Naive thymus-derived CD4-positive, alpha-beta T cell (primary cell): ENCODE data around the gene FBXL17. TPM values are rescaled to one million over a fixed set of nuclear protein-coding genes. Genes with fewer than 3 reads are reported as not detected.

Experiments
- ATAC-seq: fragments of 150-1000 bp; cut with Tn5 transposase; 2 replicates; pipeline ENCODE4 v1.10.0; 2021; ENCODE audit warnings: mild to moderate bottlenecking, moderate library complexity
- CTCF ChIA-PET: fragments of 350-600 bp; sonication (Branson Sonifier 250); formaldehyde crosslinking; loops from one replicate; lab custom pipeline; 2021; ENCODE audit warnings: antibody characterized with exemption; lab: Charles Lee
- POLR2A ChIA-PET: fragments of 350-600 bp; sonication (Branson Sonifier 250); formaldehyde crosslinking; loops from one replicate; lab custom pipeline; 2021; ENCODE audit warnings: antibody characterized with exemption, inconsistent platforms; lab: Charles Lee
- DNase-seq, 9 donors: peaks; one replicate each; pipeline versions ENCODE4 v3.0.0 to v3.0.0-alpha.2; 2020 to 2022; ENCODE audit warnings: mixed read lengths in 1 of 9
- H3K27ac ChIP-seq: one replicate; pipeline ENCODE4 v1.7.0; 2013; ENCODE audit warnings: mild to moderate bottlenecking, low read depth, low read length, moderate library complexity
- H3K27me3 ChIP-seq, 2 donors: one replicate each; pipeline ENCODE4 v1.7.0; 2013; ENCODE audit warnings: low read length in 2 of 2, mild to moderate bottlenecking in 2 of 2, moderate library complexity in 2 of 2; ENCODE audit not compliant: control insufficient read depth in 2 of 2, insufficient read depth in 2 of 2
- H3K36me3 ChIP-seq, 3 experiments: 1 replicate in 2 of 3; 2 replicates in 1 of 3; pipeline ENCODE4 v1.7.0; 2013; ENCODE audit warnings: low read length in 3 of 3, mild to moderate bottlenecking in 3 of 3, moderate library complexity in 1 of 3; ENCODE audit not compliant: insufficient read depth in 3 of 3, control insufficient read depth in 2 of 3
- H3K4me1 ChIP-seq, 2 donors: one replicate each; pipeline ENCODE4 v1.7.0; 2013; ENCODE audit warnings: low read length in 2 of 2, mild to moderate bottlenecking in 2 of 2, moderate library complexity in 1 of 2; ENCODE audit not compliant: control insufficient read depth in 2 of 2, insufficient read depth in 2 of 2
- H3K4me3 ChIP-seq: 2 replicates; pipeline ENCODE4 v1.7.0; 2013; ENCODE audit warnings: mild to moderate bottlenecking, low read length
- H3K9me3 ChIP-seq, 3 experiments: 1 replicate in 2 of 3; 2 replicates in 1 of 3; pipeline ENCODE4 v1.7.0; 2013; ENCODE audit warnings: low read length in 3 of 3; ENCODE audit not compliant: control insufficient read depth in 2 of 3
- H3K27ac Mint-ChIP-seq, 9 donors: one replicate each; pipeline ENCODE4 v1.8.0; 2020 to 2022; ENCODE audit warnings: mixed read lengths in 9 of 9, mild to moderate bottlenecking in 8 of 9, moderate library complexity in 5 of 9, inconsistent platforms in 2 of 9
- H3K27me3 Mint-ChIP-seq, 5 donors: one replicate each; pipeline ENCODE4 v1.8.0; 2021 to 2022; ENCODE audit warnings: mixed read lengths in 5 of 5, mild to moderate bottlenecking in 1 of 5
- H3K36me3 Mint-ChIP-seq, 5 donors: one replicate each; pipeline ENCODE4 v1.8.0; 2020 to 2022; ENCODE audit warnings: mixed read lengths in 5 of 5, mild to moderate bottlenecking in 3 of 5, inconsistent platforms in 1 of 5
- H3K4me1 Mint-ChIP-seq, 7 donors: one replicate each; pipeline ENCODE4 v1.8.0; 2020 to 2022; ENCODE audit warnings: mixed read lengths in 7 of 7, mild to moderate bottlenecking in 3 of 7, inconsistent platforms in 1 of 7
- H3K4me3 Mint-ChIP-seq, 10 donors: one replicate each; pipeline ENCODE4 v1.8.0; 2020 to 2022; ENCODE audit warnings: mild to moderate bottlenecking in 10 of 10, mixed read lengths in 10 of 10, moderate library complexity in 6 of 10, inconsistent platforms in 2 of 10
- H3K9me3 Mint-ChIP-seq, 11 donors: one replicate each; pipeline ENCODE4 v1.8.0; 2020 to 2022; ENCODE audit warnings: mixed read lengths in 11 of 11, mild to moderate bottlenecking in 4 of 11, inconsistent platforms in 1 of 11, moderate library complexity in 1 of 11
- intact Hi-C, 2 donors: fragments of 100-400 bp; cut with micrococcal nuclease; formaldehyde crosslinking; loops; one replicate each; pipeline ENCODE4 v1.15.1; 2023
- polyA plus RNA-seq, 2 donors: library from polyadenylated mRNA; unstranded; fragments of 300-500 nt; fragmentation: Illumina TruSeq; gene quantifications; one replicate each; pipeline ENCODE4 v1.2.3, GENCODE V29; 2021
- total RNA-seq, 6 experiments: library from RNA in 5 of 6; stranded (reverse) in 5 of 6; gene quantifications; 1 replicate in 5 of 6; 2 replicates in 1 of 6; pipeline ENCODE4 v1.2.3 and lab custom pipeline; 2021 to 2026

FBXL17 gene
- total and polyA plus RNA-seq, 7 experiments from 2014 or later, result 4.4 to 28.4 (median 19.6) TPM

GRCh38 chr5:107884871-107885270 is 497.0 kb downstream of the FBXL17 start:
- Histone ChIP-seq H3K36me3 (no peaks in the 10 kb centered on the region), H3K27me3 (no peaks in the 10 kb centered on the region), H3K4me3 (no peak overlapping the region), H3K27ac (no peak overlapping the region), H3K9me3 (no peaks in the 10 kb centered on the region), H3K4me1 (no peaks in the 10 kb centered on the region)
- H3K4me1 Mint-ChIP-seq, result peaks cover 0 to 36% (median 23%) of the 10 kb centered on the region in 7 donors
- ChIA-PET CTCF (interaction anchor here (0.6 kb wide), 1 partner anchor 618 kb away, joined by 3 read pairs; no protein-coding TSS in a partner anchor), POLR2A (no interaction called here)
- ATAC-seq (no peak), DNase-seq (no peak)
- H3K4me3 Mint-ChIP-seq, result no peak overlapping the region
- H3K27me3 Mint-ChIP-seq, result no peaks in the 10 kb centered on the region
- peaks cover 4 to 35% (median 10%) of the 10 kb centered on the region in 5 donors for H3K36me3 Mint-ChIP-seq
- intact Hi-C loops, result no loop called here
- H3K27ac Mint-ChIP-seq, result no peak overlapping the region
- peaks cover 0 to 4% (median 0%) of the 10 kb centered on the region in 11 donors for H3K9me3 Mint-ChIP-seq

GRCh38 chr5:107878661-107879060 is 503.2 kb downstream of the FBXL17 start:
- no peaks in the 10 kb centered on the region for H3K4me1 ChIP-seq

GRCh38 chr5:107876906-107877305 is 505.0 kb downstream of the FBXL17 start:
- Mint-ChIP-seq H3K36me3 (peaks cover 2 to 55% (median 16%) of the 10 kb centered on the region in 5 donors), H3K27ac (no peak overlapping the region), H3K4me1 (peaks cover 0 to 5% (median 3%) of the 10 kb centered on the region in 7 donors), H3K4me3 (no peak overlapping the region), H3K27me3 (no peaks in the 10 kb centered on the region), H3K9me3 (peaks cover 0 to 3% (median 0%) of the 10 kb centered on the region in 11 donors)
- POLR2A ChIA-PET, result no interaction called here
- H3K36me3 ChIP-seq, result no peaks in the 10 kb centered on the region
- intact Hi-C loops, result no loop called here
- CTCF ChIA-PET, result no interaction called here
- H3K27ac ChIP-seq, result no peak overlapping the region
- no peak for DNase-seq
- no peaks in the 10 kb centered on the region for H3K27me3 ChIP-seq
- H3K4me1 ChIP-seq, result no peaks in the 10 kb centered on the region
- no peak for ATAC-seq
- no peaks in the 10 kb centered on the region for H3K9me3 ChIP-seq
- no peak overlapping the region for H3K4me3 ChIP-seq

More at GRCh38 chr5:107878661-107879060, 503.2 kb downstream of the FBXL17 start:
- H3K4me3 ChIP-seq, result no peak overlapping the region
- ATAC-seq (no peak), DNase-seq (no peak)
- ChIA-PET CTCF (interaction anchor here (0.6 kb wide), 1 partner anchor 1025 kb away, joined by 3 read pairs; no protein-coding TSS in a partner anchor), POLR2A (no interaction called here)
- peaks cover 0 to 1% (median 0%) of the 10 kb centered on the region in 11 donors for H3K9me3 Mint-ChIP-seq
- no peaks in the 10 kb centered on the region for H3K27me3 Mint-ChIP-seq
- peaks cover 2 to 56% (median 10%) of the 10 kb centered on the region in 5 donors for H3K36me3 Mint-ChIP-seq
- intact Hi-C loops, result no loop called here
- H3K36me3 ChIP-seq, result no peaks in the 10 kb centered on the region
- H3K4me3 Mint-ChIP-seq, result no peak overlapping the region
- peaks cover 0 to 4% (median 0%) of the 10 kb centered on the region in 7 donors for H3K4me1 Mint-ChIP-seq
- no peaks in the 10 kb centered on the region for H3K9me3 ChIP-seq
- no peaks in the 10 kb centered on the region for H3K27me3 ChIP-seq
- H3K27ac Mint-ChIP-seq, result no peak overlapping the region
- no peak overlapping the region for H3K27ac ChIP-seq

- no peak overlapping the region for H3K4me3 Mint-ChIP-seq
- ATAC-seq, result no peak
- no peak overlapping the region for H3K27ac ChIP-seq
Observed at GRCh38 chr5:107876261-107876660, 505.6 kb downstream of the FBXL17 start.

GRCh38 chr5:107875833-107876232 is 506.1 kb downstream of the FBXL17 start:
- ChIA-PET CTCF (no interaction called here), POLR2A (no interaction called here)
- Mint-ChIP-seq H3K4me3 (no peak overlapping the region), H3K27me3 (no peaks in the 10 kb centered on the region), H3K27ac (no peak overlapping the region), H3K4me1 (peaks cover 0 to 5% (median 3%) of the 10 kb centered on the region in 7 donors), H3K9me3 (peaks cover 0 to 3% (median 0%) of the 10 kb centered on the region in 11 donors), H3K36me3 (peaks cover 0 to 51% (median 7%) of the 10 kb centered on the region in 5 donors)
- H3K27ac ChIP-seq, result no peak overlapping the region
- H3K9me3 ChIP-seq, result no peaks in the 10 kb centered on the region
- no peaks in the 10 kb centered on the region for H3K36me3 ChIP-seq
- no peak overlapping the region for H3K4me3 ChIP-seq
- H3K4me1 ChIP-seq, result no peaks in the 10 kb centered on the region
- intact Hi-C loops, result no loop called here
- no peak for ATAC-seq
- no peak for DNase-seq
- no peaks in the 10 kb centered on the region for H3K27me3 ChIP-seq

More at GRCh38 chr5:107876261-107876660, 505.6 kb downstream of the FBXL17 start:
- no peak for DNase-seq
- no peak overlapping the region for H3K4me3 ChIP-seq
- H3K9me3 Mint-ChIP-seq, result peaks cover 0 to 3% (median 0%) of the 10 kb centered on the region in 11 donors
- intact Hi-C loops, result no loop called here
- no peaks in the 10 kb centered on the region for H3K36me3 ChIP-seq
- no peaks in the 10 kb centered on the region for H3K9me3 ChIP-seq
- CTCF ChIA-PET, result interaction anchor here (0.7 kb wide), 1 partner anchor 14 kb away, joined by 4 read pairs; no protein-coding TSS in a partner anchor
- no peaks in the 10 kb centered on the region for H3K27me3 ChIP-seq
- peaks cover 2 to 51% (median 10%) of the 10 kb centered on the region in 5 donors for H3K36me3 Mint-ChIP-seq
- H3K4me1 Mint-ChIP-seq, result peaks cover 0 to 5% (median 3%) of the 10 kb centered on the region in 7 donors
- no peaks in the 10 kb centered on the region for H3K27me3 Mint-ChIP-seq
- POLR2A ChIA-PET, result no interaction called here
- no peaks in the 10 kb centered on the region for H3K4me1 ChIP-seq
- no peak overlapping the region for H3K27ac Mint-ChIP-seq

GRCh38 chr5:107874795-107875194 is 507.1 kb downstream of the FBXL17 start:
- Mint-ChIP-seq H3K9me3 (peaks cover 0 to 3% (median 0%) of the 10 kb centered on the region in 11 donors), H3K27me3 (no peaks in the 10 kb centered on the region), H3K27ac (peak overlapping the region in 1 of 9 donors; percentile 17), H3K36me3 (peaks cover 0 to 47% (median 7%) of the 10 kb centered on the region in 5 donors), H3K4me3 (no peak overlapping the region), H3K4me1 (peaks cover 0 to 5% (median 3%) of the 10 kb centered on the region in 7 donors)
- Histone ChIP-seq H3K4me1 (no peaks in the 10 kb centered on the region), H3K27me3 (no peaks in the 10 kb centered on the region), H3K27ac (no peak overlapping the region), H3K4me3 (no peak overlapping the region), H3K9me3 (no peaks in the 10 kb centered on the region), H3K36me3 (no peaks in the 10 kb centered on the region)
- ATAC-seq (no peak), DNase-seq (no peak)
- POLR2A ChIA-PET, result no interaction called here
- CTCF ChIA-PET, result no interaction called here
- intact Hi-C loops, result no loop called here

- DNase-seq (no peak), ATAC-seq (no peak)
- ChIA-PET POLR2A (no interaction called here), CTCF (interaction anchor here (0.6 kb wide), 1 partner anchor 23 kb away, joined by 6 read pairs; no protein-coding TSS in a partner anchor)
- no peaks in the 10 kb centered on the region for H3K9me3 ChIP-seq
- Mint-ChIP-seq H3K4me3 (no peak overlapping the region), H3K27me3 (no peaks in the 10 kb centered on the region), H3K4me1 (peaks cover 0 to 5% (median 3%) of the 10 kb centered on the region in 7 donors), H3K36me3 (peaks cover 0 to 47% (median 14%) of the 10 kb centered on the region in 5 donors), H3K9me3 (peaks cover 0 to 3% (median 0%) of the 10 kb centered on the region in 11 donors), H3K27ac (peak overlapping the region in 1 of 9 donors; percentile 17)
- no peaks in the 10 kb centered on the region for H3K27me3 ChIP-seq
- no peak overlapping the region for H3K4me3 ChIP-seq
- intact Hi-C loops, result no loop called here
- H3K36me3 ChIP-seq, result no peaks in the 10 kb centered on the region
- H3K4me1 ChIP-seq, result no peaks in the 10 kb centered on the region
- no peak overlapping the region for H3K27ac ChIP-seq
Observed at GRCh38 chr5:107873877-107874276, 508.0 kb downstream of the FBXL17 start.
